Measurements from ENCODE around the gene BLVRA. TPM values are rescaled to one million over a fixed set of nuclear protein-coding genes. Genes with fewer than 3 reads are reported as not detected.

Gene BLVRA
- total RNA-seq, 1 experiment from 2014 or later: 29.8 TPM

DNA sequence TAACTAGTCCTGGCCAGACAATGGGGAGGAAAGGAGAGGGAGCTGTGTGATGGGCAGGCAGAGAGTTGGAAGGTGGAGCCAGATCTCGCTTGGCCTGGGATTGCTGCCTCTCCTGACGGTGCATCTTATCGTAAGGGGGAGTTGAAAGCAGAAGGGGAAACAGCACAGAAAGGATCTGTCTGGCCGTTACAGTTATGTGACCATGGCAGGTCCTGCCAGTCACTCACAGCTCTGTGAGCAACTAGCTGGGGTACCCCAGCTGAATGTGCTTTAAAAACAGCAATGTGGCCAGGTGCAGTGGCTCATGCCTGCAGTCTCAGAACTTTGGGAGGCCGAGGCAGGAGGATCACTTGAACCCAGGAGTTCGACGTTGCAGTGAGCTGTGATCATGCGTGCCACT, 8.1 kb downstream of the BLVRA start:
- Mint-ChIP-seq H3K9me3 (ENCODE audit: low read depth, unreplicated experiment) (no peaks in the 10 kb centered on the region), H3K4me1 (ENCODE audit: low read depth, unreplicated experiment) (peaks cover 48% of the 10 kb centered on the region)
- CTCF ChIA-PET: interaction anchor here (0.5 kb wide), 1 partner anchor 226 kb away, joined by 3 read pairs; no protein-coding TSS in a partner anchor

GRCh38 chr7:43767311-43767710, 8.8 kb downstream of the BLVRA start:
- no peaks in the 10 kb centered on the region for H3K27me3 Mint-ChIP-seq (ENCODE audit: unreplicated experiment)
- H3K4me1 Mint-ChIP-seq (ENCODE audit: low read depth, unreplicated experiment): peaks cover 41% of the 10 kb centered on the region
- peaks cover 21% of the 10 kb centered on the region for H3K36me3 Mint-ChIP-seq (ENCODE audit: insufficient read depth, unreplicated experiment)
- no peaks in the 10 kb centered on the region for H3K9me3 Mint-ChIP-seq (ENCODE audit: low read depth, unreplicated experiment)
- no peak overlapping the region for H3K4me3 Mint-ChIP-seq (ENCODE audit: low read depth, unreplicated experiment)
- no peak for DNase-seq
- intact Hi-C loops (cut with micrococcal nuclease; ENCODE audit: unreplicated experiment): no loop called here
- CTCF ChIA-PET: no interaction called here
- no TSS peak for BruUV-seq (replicated peaks)
- TF ChIP-seq, protein P1, sequence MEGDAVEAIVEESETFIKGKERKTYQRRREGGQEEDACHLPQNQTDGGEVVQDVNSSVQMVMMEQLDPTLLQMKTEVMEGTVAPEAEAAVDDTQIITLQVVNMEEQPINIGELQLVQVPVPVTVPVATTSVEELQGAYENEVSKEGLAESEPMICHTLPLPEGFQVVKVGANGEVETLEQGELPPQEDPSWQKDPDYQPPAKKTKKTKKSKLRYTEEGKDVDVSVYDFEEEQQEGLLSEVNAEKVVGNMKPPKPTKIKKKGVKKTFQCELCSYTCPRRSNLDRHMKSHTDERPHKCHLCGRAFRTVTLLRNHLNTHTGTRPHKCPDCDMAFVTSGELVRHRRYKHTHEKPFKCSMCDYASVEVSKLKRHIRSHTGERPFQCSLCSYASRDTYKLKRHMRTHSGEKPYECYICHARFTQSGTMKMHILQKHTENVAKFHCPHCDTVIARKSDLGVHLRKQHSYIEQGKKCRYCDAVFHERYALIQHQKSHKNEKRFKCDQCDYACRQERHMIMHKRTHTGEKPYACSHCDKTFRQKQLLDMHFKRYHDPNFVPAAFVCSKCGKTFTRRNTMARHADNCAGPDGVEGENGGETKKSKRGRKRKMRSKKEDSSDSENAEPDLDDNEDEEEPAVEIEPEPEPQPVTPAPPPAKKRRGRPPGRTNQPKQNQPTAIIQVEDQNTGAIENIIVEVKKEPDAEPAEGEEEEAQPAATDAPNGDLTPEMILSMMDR (IDR thresholded peaks at IDR 0.05; ENCODE audit: unreplicated experiment): no peak
- H3K27ac Mint-ChIP-seq (ENCODE audit: unreplicated experiment): no peak overlapping the region

More for the DNA sequence above, 8.1 kb downstream of the BLVRA start:
- Mint-ChIP-seq H3K36me3 (ENCODE audit: insufficient read depth, unreplicated experiment) (peaks cover 21% of the 10 kb centered on the region), H3K4me3 (ENCODE audit: low read depth, unreplicated experiment) (no peak overlapping the region), H3K27ac (ENCODE audit: unreplicated experiment) (no peak overlapping the region), H3K27me3 (ENCODE audit: unreplicated experiment) (no peaks in the 10 kb centered on the region)
- intact Hi-C loops (cut with micrococcal nuclease; ENCODE audit: unreplicated experiment): no loop called here
- BruUV-seq (replicated peaks): no TSS peak
- DNase-seq: no peak
- TF ChIP-seq, protein P1 (IDR thresholded peaks at IDR 0.05; ENCODE audit: unreplicated experiment): no peak

DNA sequence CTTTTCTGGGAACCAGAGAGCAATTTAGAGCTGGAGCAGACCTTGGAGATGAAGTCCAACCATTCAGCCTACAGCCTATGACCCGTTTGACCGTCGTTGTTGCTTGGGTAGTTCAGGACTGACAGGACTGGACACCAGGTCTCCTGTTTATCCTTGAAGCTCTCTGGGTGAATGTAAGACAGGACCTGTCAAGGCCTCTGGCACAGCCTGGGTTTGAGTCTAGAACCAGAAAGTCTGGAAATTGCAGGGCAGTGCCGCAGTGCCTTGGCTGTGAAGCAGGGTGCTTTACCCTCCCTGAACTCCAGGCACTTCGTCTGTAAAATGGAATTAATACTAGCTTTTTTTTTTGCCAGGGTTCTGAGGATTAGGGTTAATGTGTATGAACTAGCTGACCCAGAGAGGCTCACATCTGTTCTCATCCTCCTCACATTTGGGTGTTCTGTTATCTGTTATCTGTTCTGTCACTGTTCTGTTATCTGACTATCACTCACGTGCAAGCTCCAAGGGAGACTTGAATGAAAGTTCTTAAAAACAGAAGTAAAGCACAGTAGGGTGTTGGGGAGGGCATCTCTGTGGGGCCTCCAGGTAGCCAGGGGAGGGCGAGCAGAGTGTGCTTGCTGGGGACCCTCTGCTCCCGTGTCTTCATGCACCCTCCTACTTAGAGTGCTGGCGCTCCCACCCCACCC, 9.9 kb downstream of the BLVRA start:
- Mint-ChIP-seq H3K9me3 (ENCODE audit: low read depth, unreplicated experiment) (no peaks in the 10 kb centered on the region), H3K36me3 (ENCODE audit: insufficient read depth, unreplicated experiment) (peaks cover 13% of the 10 kb centered on the region), H3K27ac (ENCODE audit: unreplicated experiment) (no peak overlapping the region), H3K27me3 (ENCODE audit: unreplicated experiment) (no peaks in the 10 kb centered on the region), H3K4me1 (ENCODE audit: low read depth, unreplicated experiment) (peaks cover 31% of the 10 kb centered on the region), H3K4me3 (ENCODE audit: low read depth, unreplicated experiment) (no peak overlapping the region)
- BruUV-seq (replicated peaks): no TSS peak
- TF ChIP-seq, protein P1 (IDR thresholded peaks at IDR 0.05; ENCODE audit: unreplicated experiment): no peak
- intact Hi-C loops (cut with micrococcal nuclease; ENCODE audit: unreplicated experiment): no loop called here
- no peak for DNase-seq
- CTCF ChIA-PET: interaction anchor here (0.7 to 1.0 kb wide), 3 partner anchors 10 to 119 kb away, joined by 3 to 4 read pairs (median 4); partner anchors contain the start of gene BLVRA

- BruUV-seq (replicated peaks): no TSS peak
- intact Hi-C loops (cut with micrococcal nuclease; ENCODE audit: unreplicated experiment): no loop called here
- CTCF ChIA-PET: interaction anchor here (0.7 to 1.0 kb wide), 3 partner anchors 10 to 119 kb away, joined by 3 to 4 read pairs (median 4); partner anchors contain the start of gene BLVRA
- H3K4me1 Mint-ChIP-seq (ENCODE audit: low read depth, unreplicated experiment): peaks cover 27% of the 10 kb centered on the region
- TF ChIP-seq, protein P1 (IDR thresholded peaks at IDR 0.05; ENCODE audit: unreplicated experiment): no peak
- H3K36me3 Mint-ChIP-seq (ENCODE audit: insufficient read depth, unreplicated experiment): peaks cover 13% of the 10 kb centered on the region
- H3K4me3 Mint-ChIP-seq (ENCODE audit: low read depth, unreplicated experiment): no peak overlapping the region
- no peak overlapping the region for H3K27ac Mint-ChIP-seq (ENCODE audit: unreplicated experiment)
- H3K9me3 Mint-ChIP-seq (ENCODE audit: low read depth, unreplicated experiment): no peaks in the 10 kb centered on the region
- H3K27me3 Mint-ChIP-seq (ENCODE audit: unreplicated experiment): no peaks in the 10 kb centered on the region
- DNase-seq: no peak
Measured at GRCh38 chr7:43768887-43769272, 10.4 kb downstream of the BLVRA start.
